MM.1S (cell line): ENCODE results near the gene CROCC2.
A peak's percentile ranks its signal among the peaks of the same experiment; 100 is the strongest.

Experiments used
- DNase-seq: peaks from one replicate; pipeline ENCODE4 v3.0.0-alpha.2; 2015
- H2AFZ ChIP-seq: fragments of 300-600 bp; sonication (generic); 2 replicates; pipeline ENCODE4 v1.6.0; 2016; ENCODE audit warnings: antibody characterized with exemption, low read length
- H3F3A ChIP-seq: fragments of 300-600 bp; sonication (generic); 2 replicates; pipeline ENCODE4 v1.6.1; 2016; ENCODE audit warnings: mild to moderate bottlenecking, antibody characterized with exemption, low read length, moderate library complexity, mixed read lengths; ENCODE audit not compliant: insufficient read depth
- H3K27ac ChIP-seq: fragments of 300-600 bp; sonication (generic); 2 replicates; pipeline ENCODE4 v1.5.1; 2016; ENCODE audit warnings: mild to moderate bottlenecking, low read length
- H3K27me3 ChIP-seq: fragments of 300-600 bp; sonication (generic); replicated peaks from 2 replicates; pipeline ENCODE4 v1.6.0; 2016; ENCODE audit warnings: low read length; ENCODE audit not compliant: insufficient read depth
- H3K36me3 ChIP-seq: fragments of 300-600 bp; sonication (generic); replicated peaks from 2 replicates; pipeline ENCODE4 v1.6.1; 2016; ENCODE audit warnings: mild to moderate bottlenecking, low read length, mixed read lengths; ENCODE audit not compliant: insufficient read depth
- H3K4me1 ChIP-seq: fragments of 300-600 bp; sonication (generic); 2 replicates; pipeline ENCODE4 v1.6.1; 2016; ENCODE audit warnings: low read length, mixed read lengths
- H3K4me2 ChIP-seq: fragments of 300-600 bp; sonication (generic); 2 replicates; pipeline ENCODE4 v1.6.0; 2016; ENCODE audit warnings: low read depth, low read length
- H3K4me3 ChIP-seq: fragments of 300-600 bp; sonication (generic); 2 replicates; pipeline ENCODE4 v1.5.1; 2016; ENCODE audit warnings: low read length, mixed read lengths
- H3K79me2 ChIP-seq: fragments of 300-600 bp; sonication (generic); 2 replicates; pipeline ENCODE4 v1.6.1; 2016; ENCODE audit warnings: mixed run types, low read length, mixed read lengths
- H3K9ac ChIP-seq: fragments of 300-600 bp; sonication (generic); 2 replicates; pipeline ENCODE4 v1.6.1; 2016; ENCODE audit warnings: low read length, mixed read lengths
- H3K9me2 ChIP-seq: fragments of 300-600 bp; sonication (generic); replicated peaks from 2 replicates; pipeline ENCODE4 v1.6.1; 2016; ENCODE audit warnings: mild to moderate bottlenecking, low read length, mixed read lengths; ENCODE audit not compliant: insufficient read depth
- H3K9me3 ChIP-seq: fragments of 300-600 bp; sonication (generic); replicated peaks from 2 replicates; pipeline ENCODE4 v1.6.1; 2016; ENCODE audit warnings: mild to moderate bottlenecking, low read length, mixed read lengths; ENCODE audit not compliant: insufficient read depth
- H4K20me1 ChIP-seq: fragments of 300-600 bp; sonication (generic); 2 replicates; pipeline ENCODE4 v1.6.1; 2016; ENCODE audit warnings: mild to moderate bottlenecking, low read length, moderate library complexity, mixed read lengths; ENCODE audit not compliant: insufficient read depth
- CTCF ChIP-seq: fragments of 300-600 bp; sonication (generic); IDR thresholded peaks from 2 replicates; pipeline ENCODE4 v1.5.1; 2016; ENCODE audit warnings: antibody characterized with exemption, low read length, mixed read lengths
- EZH2 ChIP-seq: fragments of 300-600 bp; sonication (generic); optimal IDR thresholded peaks from 2 replicates; pipeline ENCODE3; 2017; ENCODE audit warnings: low read depth, mild to moderate bottlenecking, antibody characterized with exemption, low read length, mixed read lengths
- EZH2phosphoT487 ChIP-seq: fragments of 300-600 bp; sonication (generic); IDR thresholded peaks from 2 replicates; pipeline ENCODE4 v1.6.1; 2018; ENCODE audit warnings: antibody characterized with exemption, low read length

The CROCC2 gene

DNA sequence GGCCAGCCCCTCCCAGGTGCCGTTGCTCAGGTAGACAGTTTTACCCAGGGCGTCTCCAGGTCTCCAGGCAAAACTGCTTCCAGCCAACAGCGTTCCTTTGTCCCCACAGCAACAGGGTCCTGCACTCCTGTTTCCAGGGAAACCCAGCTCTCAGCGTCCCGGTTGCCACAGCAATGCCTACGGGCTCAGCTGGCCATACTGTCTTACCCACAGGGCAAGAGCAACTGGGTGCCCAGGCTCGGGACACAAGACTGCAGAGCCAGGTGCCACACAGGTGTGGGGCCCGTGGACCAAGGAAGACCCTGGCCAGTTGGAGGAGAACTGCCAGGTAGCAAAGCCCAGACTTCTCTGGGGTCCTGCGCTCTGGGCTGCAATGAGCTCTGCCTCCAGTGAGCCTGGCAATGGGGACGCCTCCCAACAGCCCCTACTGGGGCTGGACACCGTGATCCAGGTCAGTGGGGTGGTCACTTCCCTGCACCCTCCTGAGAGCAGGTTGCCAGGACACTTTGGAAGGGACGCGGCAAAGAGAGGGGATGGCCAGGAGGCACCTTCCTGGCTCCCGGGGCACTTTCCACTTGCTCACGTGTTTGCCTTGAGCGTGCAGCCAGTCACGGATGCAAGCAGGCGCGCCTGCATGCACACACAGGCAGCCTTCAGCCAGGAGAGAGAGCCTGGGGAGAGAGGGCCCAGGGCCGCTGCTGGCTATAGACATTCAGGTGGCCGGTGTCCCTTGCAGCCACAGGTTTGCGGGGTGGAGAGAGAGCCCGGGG is at the start of gene CROCC2:
Gene CROCC2 (plus strand): TSS at position 196 of the 770 bp plus-strand sequence. CDS start 178 bp downstream, at position 374.
- Histone ChIP-seq H4K20me1 (no peaks in the 10 kb centered on the region), H3K36me3 (no peaks in the 10 kb centered on the region), H3K4me1 (no peaks in the 10 kb centered on the region), H3K4me2 (no peak within 1 kb of the TSS), H2AFZ (no peak within 1 kb of the TSS), H3F3A (no peaks in the 10 kb centered on the region), H3K9me2 (no peaks in the 10 kb centered on the region), H3K4me3 (no peak within 1 kb of the TSS), H3K27me3 (peaks cover 42% of the 10 kb centered on the region), H3K9me3 (no peaks in the 10 kb centered on the region), H3K27ac (peak within 1 kb of the TSS; percentile 27; the same call in 1 of the 2 replicates), H3K9ac (no peak within 1 kb of the TSS), H3K79me2 (no peaks in the 10 kb centered on the region)
- no peak for DNase-seq
- TF ChIP-seq EZH2 (no peak), EZH2phosphoT487 (no peak), CTCF (no peak)

DNA sequence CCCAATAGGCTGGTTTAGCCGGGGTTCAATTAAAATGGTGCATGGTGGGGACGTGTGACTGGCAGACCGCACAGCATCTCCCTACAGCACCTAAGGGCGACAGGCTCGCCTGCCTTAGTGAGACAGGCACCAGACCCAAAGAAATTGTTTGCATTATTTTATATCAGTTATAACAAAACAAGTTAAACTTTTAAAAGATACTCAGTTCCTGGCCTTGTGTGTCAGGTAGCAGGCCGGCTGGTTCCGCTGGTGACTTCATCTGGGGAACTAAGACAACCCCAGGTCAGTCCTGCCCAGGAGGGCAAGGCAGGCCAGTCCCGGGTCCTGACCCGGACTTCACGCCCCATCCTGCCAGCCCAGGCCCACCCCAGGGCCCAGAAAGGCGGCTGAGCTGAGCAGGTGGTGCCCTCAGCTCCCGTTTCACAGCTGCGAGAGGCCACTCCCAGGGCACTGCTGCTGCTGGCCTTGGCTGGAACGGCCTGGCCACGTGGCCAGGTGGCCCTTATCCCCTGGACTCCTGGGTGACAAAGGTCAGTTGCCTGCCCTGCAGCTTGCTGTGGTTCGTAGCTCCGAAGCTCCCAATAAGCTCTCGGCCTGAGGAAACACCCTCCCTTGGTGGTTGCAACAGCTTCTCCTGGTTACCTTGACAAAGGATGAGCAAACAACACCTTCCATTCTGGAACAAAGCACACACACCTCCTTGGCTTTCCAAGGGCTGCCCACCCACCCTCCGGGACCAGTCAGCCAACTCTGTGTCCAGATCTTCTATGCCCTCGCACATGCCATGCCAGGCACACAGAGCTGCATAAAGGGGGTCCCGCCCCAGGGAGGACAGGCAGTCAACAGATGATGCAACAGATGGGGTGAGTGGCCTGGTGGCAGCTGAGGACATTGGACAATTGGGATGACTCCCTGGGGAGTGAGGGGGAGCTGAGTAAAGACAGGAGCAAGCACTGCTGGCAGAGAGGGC is 48.8 kb upstream of the CROCC2 start:
- H4K20me1 ChIP-seq: no peaks in the 10 kb centered on the region
- H3K4me2 ChIP-seq: no peak overlapping the region
- H2AFZ ChIP-seq: no peak overlapping the region
- no peaks in the 10 kb centered on the region for H3K9me2 ChIP-seq
- no peak overlapping the region for H3K9ac ChIP-seq
- H3K79me2 ChIP-seq: no peaks in the 10 kb centered on the region
- DNase-seq: no peak
- no peaks in the 10 kb centered on the region for H3K9me3 ChIP-seq
- no peaks in the 10 kb centered on the region for H3F3A ChIP-seq
- peaks cover 91% of the 10 kb centered on the region for H3K27me3 ChIP-seq
- H3K4me3 ChIP-seq: no peak overlapping the region
- TF ChIP-seq CTCF (no peak), EZH2 (no peak)
- H3K36me3 ChIP-seq: no peaks in the 10 kb centered on the region
- no peaks in the 10 kb centered on the region for H3K4me1 ChIP-seq
- no peak overlapping the region for H3K27ac ChIP-seq

DNA sequence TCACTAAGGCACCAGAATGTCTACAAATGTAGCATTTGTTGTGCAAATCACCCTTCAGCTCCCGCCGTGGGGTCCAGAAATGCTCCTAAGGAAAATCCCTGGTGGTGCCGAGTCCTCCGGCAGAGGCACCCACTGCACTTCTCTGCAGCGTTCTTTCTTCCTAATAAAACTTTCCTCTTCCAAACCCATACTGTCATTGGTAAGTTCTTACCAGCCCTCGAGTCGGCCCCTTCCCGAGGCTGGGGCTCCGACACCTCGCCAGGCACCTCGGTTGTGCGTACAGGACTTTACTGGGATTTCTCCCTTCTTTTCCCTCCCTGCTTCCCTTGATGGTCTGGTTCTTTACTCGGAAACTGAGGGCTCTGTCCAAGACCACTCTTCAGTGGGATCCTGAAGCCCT is 47.8 kb upstream of the CROCC2 start:
- Histone ChIP-seq H2AFZ (no peak overlapping the region), H3K4me1 (no peaks in the 10 kb centered on the region), H3K9me3 (no peaks in the 10 kb centered on the region), H3K27ac (no peak overlapping the region), H3K9ac (no peak overlapping the region), H3K36me3 (no peaks in the 10 kb centered on the region), H3K79me2 (no peaks in the 10 kb centered on the region), H3K27me3 (peaks cover 90% of the 10 kb centered on the region), H3K9me2 (no peaks in the 10 kb centered on the region), H3K4me2 (no peak overlapping the region), H4K20me1 (no peaks in the 10 kb centered on the region), H3F3A (no peaks in the 10 kb centered on the region), H3K4me3 (no peak overlapping the region)
- TF ChIP-seq EZH2phosphoT487: no peak
- TF ChIP-seq CTCF: no peak
- no peak for TF ChIP-seq EZH2
- DNase-seq: no peak
